ENCODE measurements around the gene ADGRV1.

GRCh38 chr5:90654215-90654614, 95.6 kb downstream of the ADGRV1 start:
- TF ChIP-seq PKNOX1 (IDR thresholded peaks at IDR 0.05) (no peak), HDGF (IDR thresholded peaks at IDR 0.05; ENCODE audit: borderline replicate concordance) (no peak), FOXM1 (IDR thresholded peaks at IDR 0.05; ENCODE audit: borderline replicate concordance) (no peak), LEF1 (IDR thresholded peaks at IDR 0.05; ENCODE audit: borderline replicate concordance) (no peak), SUZ12 (IDR thresholded peaks at IDR 0.05) (no peak), ARNT (IDR thresholded peaks at IDR 0.05) (no peak), TARDBP (IDR thresholded peaks at IDR 0.05) (no peak), SP1 (IDR thresholded peaks at IDR 0.05) (no peak)
